ENCODE results near the gene NUP155.

DNA sequence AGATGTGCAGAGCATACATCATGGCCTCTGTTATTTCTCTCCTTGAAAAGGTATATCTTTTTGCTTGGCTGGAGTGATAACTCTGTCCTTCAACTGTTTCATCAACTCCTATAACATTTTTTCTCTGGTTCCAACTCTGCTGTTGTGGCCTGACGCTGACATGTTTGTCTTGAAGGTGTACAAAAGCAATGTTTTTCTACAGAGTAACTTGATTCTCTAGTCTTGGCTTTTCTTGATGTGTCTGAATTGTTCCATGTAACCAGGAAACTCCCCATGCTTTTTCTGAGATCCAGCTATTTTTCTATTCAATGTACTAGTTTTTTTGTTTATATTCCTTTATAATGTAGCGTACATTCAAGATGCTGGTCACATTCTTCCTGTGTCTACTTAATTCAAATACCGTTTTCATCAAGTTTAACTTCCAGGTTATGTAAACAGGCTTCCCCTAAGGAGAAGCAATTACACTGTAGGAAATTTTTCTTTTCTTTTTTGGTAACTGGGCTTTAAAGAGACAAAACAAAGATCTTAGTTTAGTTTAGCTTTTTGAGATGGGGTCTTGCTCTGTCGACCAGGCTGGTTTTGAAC is 115.0 kb downstream of the NUP155 start:
- TF ChIP-seq, protein P1, sequence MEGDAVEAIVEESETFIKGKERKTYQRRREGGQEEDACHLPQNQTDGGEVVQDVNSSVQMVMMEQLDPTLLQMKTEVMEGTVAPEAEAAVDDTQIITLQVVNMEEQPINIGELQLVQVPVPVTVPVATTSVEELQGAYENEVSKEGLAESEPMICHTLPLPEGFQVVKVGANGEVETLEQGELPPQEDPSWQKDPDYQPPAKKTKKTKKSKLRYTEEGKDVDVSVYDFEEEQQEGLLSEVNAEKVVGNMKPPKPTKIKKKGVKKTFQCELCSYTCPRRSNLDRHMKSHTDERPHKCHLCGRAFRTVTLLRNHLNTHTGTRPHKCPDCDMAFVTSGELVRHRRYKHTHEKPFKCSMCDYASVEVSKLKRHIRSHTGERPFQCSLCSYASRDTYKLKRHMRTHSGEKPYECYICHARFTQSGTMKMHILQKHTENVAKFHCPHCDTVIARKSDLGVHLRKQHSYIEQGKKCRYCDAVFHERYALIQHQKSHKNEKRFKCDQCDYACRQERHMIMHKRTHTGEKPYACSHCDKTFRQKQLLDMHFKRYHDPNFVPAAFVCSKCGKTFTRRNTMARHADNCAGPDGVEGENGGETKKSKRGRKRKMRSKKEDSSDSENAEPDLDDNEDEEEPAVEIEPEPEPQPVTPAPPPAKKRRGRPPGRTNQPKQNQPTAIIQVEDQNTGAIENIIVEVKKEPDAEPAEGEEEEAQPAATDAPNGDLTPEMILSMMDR (IDR thresholded peaks at IDR 0.05), result no peak
- no peak for TF ChIP-seq POLR2AphosphoS5 (IDR thresholded peaks at IDR 0.05; ENCODE audit: low read depth, low read length)
- TF ChIP-seq, protein P2, sequence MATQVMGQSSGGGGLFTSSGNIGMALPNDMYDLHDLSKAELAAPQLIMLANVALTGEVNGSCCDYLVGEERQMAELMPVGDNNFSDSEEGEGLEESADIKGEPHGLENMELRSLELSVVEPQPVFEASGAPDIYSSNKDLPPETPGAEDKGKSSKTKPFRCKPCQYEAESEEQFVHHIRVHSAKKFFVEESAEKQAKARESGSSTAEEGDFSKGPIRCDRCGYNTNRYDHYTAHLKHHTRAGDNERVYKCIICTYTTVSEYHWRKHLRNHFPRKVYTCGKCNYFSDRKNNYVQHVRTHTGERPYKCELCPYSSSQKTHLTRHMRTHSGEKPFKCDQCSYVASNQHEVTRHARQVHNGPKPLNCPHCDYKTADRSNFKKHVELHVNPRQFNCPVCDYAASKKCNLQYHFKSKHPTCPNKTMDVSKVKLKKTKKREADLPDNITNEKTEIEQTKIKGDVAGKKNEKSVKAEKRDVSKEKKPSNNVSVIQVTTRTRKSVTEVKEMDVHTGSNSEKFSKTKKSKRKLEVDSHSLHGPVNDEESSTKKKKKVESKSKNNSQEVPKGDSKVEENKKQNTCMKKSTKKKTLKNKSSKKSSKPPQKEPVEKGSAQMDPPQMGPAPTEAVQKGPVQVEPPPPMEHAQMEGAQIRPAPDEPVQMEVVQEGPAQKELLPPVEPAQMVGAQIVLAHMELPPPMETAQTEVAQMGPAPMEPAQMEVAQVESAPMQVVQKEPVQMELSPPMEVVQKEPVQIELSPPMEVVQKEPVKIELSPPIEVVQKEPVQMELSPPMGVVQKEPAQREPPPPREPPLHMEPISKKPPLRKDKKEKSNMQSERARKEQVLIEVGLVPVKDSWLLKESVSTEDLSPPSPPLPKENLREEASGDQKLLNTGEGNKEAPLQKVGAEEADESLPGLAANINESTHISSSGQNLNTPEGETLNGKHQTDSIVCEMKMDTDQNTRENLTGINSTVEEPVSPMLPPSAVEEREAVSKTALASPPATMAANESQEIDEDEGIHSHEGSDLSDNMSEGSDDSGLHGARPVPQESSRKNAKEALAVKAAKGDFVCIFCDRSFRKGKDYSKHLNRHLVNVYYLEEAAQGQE (IDR thresholded peaks at IDR 0.05; ENCODE audit: insufficient read depth in 1 of 2, low read depth in 2 of 2, low read length in 1 of 2), result no peak
